Heart right ventricle (tissue), 16 donors: ENCODE measurements around the gene TCF21. TPM values are rescaled to one million over a fixed set of nuclear protein-coding genes. Genes with fewer than 3 reads are reported as not detected.
"Not testable (repeated sequence)": the region's sequence is repeated elsewhere in the genome, so short reads cannot be mapped to it uniquely, and the experiment has no call there.

Source experiments
- ATAC-seq, 8 donors: fragments of 200-7000 bp; cut with Tn5 transposase; one replicate each; pipeline ENCODE4 v1.9.1; 2020; ENCODE audit warnings: mild to moderate bottlenecking in 8 of 8, moderate library complexity in 8 of 8, moderate number of reproducible peaks in 1 of 8
- DNase-seq, 2 donors: peaks; one replicate each; pipeline ENCODE4 v3.0.0-alpha.2; 2020
- H3K27ac ChIP-seq, 10 donors: fragments of 200-600 bp; sonication (generic) in 2 of 10; one replicate each; pipeline versions ENCODE4 v1.5.0 to v1.8.0; 2020 to 2022; ENCODE audit warnings: mild to moderate bottlenecking in 3 of 10
- H3K27me3 ChIP-seq, 7 donors: fragments of 200-600 bp; one replicate each; pipeline ENCODE4 v1.8.0; 2021 to 2022; ENCODE audit warnings: mild to moderate bottlenecking in 2 of 7
- H3K36me3 ChIP-seq, 9 donors: fragments of 200-600 bp; sonication (generic) in 1 of 9; one replicate each; pipeline versions ENCODE4 v1.5.0 to v1.8.0; 2020 to 2022; ENCODE audit warnings: mild to moderate bottlenecking in 2 of 9
- H3K4me1 ChIP-seq, 9 donors: fragments of 200-600 bp; sonication (generic) in 1 of 9; one replicate each; pipeline versions ENCODE4 v1.5.0 to v1.8.0; 2020 to 2022; ENCODE audit warnings: mild to moderate bottlenecking in 4 of 9
- H3K4me3 ChIP-seq, 10 donors: fragments of 200-600 bp; sonication (generic) in 2 of 10; one replicate each; pipeline versions ENCODE4 v1.5.0 to v1.8.0; 2020 to 2022; ENCODE audit warnings: mild to moderate bottlenecking in 7 of 10, moderate library complexity in 2 of 10
- H3K9me3 ChIP-seq, 11 donors: fragments of 200-600 bp in 10 of 11; sonication (generic) in 2 of 11; one replicate each; pipeline versions ENCODE4 v1.5.0 to v1.8.0; 2013 to 2022; ENCODE audit warnings: mild to moderate bottlenecking in 2 of 11, control low read depth in 1 of 11, moderate library complexity in 1 of 11
- WGBS, 2 donors: extraction: QIAGEN DNeasy Blood & Tissue Kit; methylation state at CpG; one replicate each; pipeline ENCODE4 v1.1.7; 2013; ENCODE audit warnings: inconsistent platforms in 1 of 2; 5-methylcytosine and 5-hydroxymethylcytosine counted together
- intact Hi-C, 10 donors: fragments of 100-400 bp; cut with DNase I; formaldehyde crosslinking; loops; one replicate each; pipeline versions ENCODE4 v1.11.1 to v1.14.2; 2022
- polyA plus RNA-seq, 2 donors: library from polyadenylated mRNA; stranded (reverse); fragments of 200-250 nt; gene quantifications; one replicate each; pipeline ENCODE4 v1.2.3, GENCODE V29; 2013
- total RNA-seq, 10 donors: library from RNA; stranded (reverse); fragmentation: NEBNext Ultra II Directional in 3 of 10; extraction: Animal tissue kit (Norgen Biotek cat#: 25700) in 3 of 10; gene quantifications; one replicate each; pipeline versions ENCODE4 v1.2.1 to v1.2.4, GENCODE V29; 2021 to 2023
- TF ChIP-seq, protein P1 (sequence below), 9 donors: fragments of 200-600 bp; sonication (generic) in 2 of 9; IDR thresholded peaks; one replicate each; pipeline versions ENCODE4 v1.5.0 to v1.8.0; 2021 to 2022; ENCODE audit warnings: antibody characterized with exemption in 9 of 9, mild to moderate bottlenecking in 5 of 9, moderate library complexity in 1 of 9
- donor health status: Arrhythmogenic right ventricular cardiomyopathy.
- donor health status: ischemic (EF 13 %, LVEDD 7.1; RV severe dilation, severe dysfunction).
- donor health status: healthy with polysubstance abuse.
- donor health status: DM: no; HTN: yes; CAD: no.
- donor health status: DM: no; HTN: no; CAD: no.
- donor health status: ischemic (EF 25% LVEDD 6.9; RV normal size, moderate dysfunction).
- donor health status: ischemic (EF 25% LVEDD 5.7; RV mildly dilated, moderate dysfunction).
- donor health status: healthy.
- donor health status: DM: yes; HTN: yes; CAD: no.
- donor health status: Ischemic cardiomyopathy.
- donor health status: ischemic (EF 35%, LVEDD 5.7; RV mildly dilated, moderate dysfunction).
- donor health status: nonischemic (EF 11% LVEDD 7.7; RV severe dilation, severe dysfunction).
- donor health status: DM: yes; HTN: yes; CAD: no.
- donor health status: PGD.
- donor health status: ischemic (EF 29% LVEDD 5.4; RV normal size, mild dysfunction).
- donor health status: nonischemic (EF 23%, LVEDD 6.1; RV moderate dilation, normal function).

The TCF21 gene
- total and polyA plus RNA-seq, 12 donors, result 1.3 to 16.6 (median 3.1) TPM

DNA sequence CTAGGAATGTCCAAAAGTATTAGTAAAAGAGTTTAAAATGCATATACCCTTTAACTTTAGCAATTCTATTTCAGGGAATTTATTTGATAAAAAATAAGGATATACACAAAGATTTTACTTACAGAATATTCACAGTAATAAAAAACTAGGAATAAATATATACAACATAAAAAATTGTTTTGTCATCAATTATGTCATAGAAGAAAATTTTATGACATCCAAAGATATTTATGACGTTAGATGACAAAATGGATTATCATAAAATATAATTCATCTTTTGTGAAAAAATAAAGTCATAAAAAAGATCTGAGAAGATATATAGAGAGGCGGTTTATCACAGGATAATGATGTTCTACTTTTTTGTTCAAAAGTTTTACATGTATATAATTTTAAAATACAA, 32.0 kb upstream of the TCF21 start:
- Histone ChIP-seq H3K36me3 (no peaks in the 10 kb centered on the region), H3K9me3 (peaks cover 0 to 27% (median 4%) of the 10 kb centered on the region in 11 donors), H3K4me1 (peaks cover 0 to 4% (median 0%) of the 10 kb centered on the region in 9 donors), H3K4me3 (no peak overlapping the region), H3K27me3 (peaks cover 0 to 77% (median 49%) of the 10 kb centered on the region in 7 donors), H3K27ac (no peak overlapping the region)
- TF ChIP-seq, protein P1, sequence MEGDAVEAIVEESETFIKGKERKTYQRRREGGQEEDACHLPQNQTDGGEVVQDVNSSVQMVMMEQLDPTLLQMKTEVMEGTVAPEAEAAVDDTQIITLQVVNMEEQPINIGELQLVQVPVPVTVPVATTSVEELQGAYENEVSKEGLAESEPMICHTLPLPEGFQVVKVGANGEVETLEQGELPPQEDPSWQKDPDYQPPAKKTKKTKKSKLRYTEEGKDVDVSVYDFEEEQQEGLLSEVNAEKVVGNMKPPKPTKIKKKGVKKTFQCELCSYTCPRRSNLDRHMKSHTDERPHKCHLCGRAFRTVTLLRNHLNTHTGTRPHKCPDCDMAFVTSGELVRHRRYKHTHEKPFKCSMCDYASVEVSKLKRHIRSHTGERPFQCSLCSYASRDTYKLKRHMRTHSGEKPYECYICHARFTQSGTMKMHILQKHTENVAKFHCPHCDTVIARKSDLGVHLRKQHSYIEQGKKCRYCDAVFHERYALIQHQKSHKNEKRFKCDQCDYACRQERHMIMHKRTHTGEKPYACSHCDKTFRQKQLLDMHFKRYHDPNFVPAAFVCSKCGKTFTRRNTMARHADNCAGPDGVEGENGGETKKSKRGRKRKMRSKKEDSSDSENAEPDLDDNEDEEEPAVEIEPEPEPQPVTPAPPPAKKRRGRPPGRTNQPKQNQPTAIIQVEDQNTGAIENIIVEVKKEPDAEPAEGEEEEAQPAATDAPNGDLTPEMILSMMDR (IDR thresholded peaks at IDR 0.05), result no peak
- ATAC-seq, result no peak
- intact Hi-C loops, result no loop called here
- WGBS, 2 donors, result 76 to 77% methylated on average over 2 of the region's 2 CpGs
- no peak for DNase-seq

DNA sequence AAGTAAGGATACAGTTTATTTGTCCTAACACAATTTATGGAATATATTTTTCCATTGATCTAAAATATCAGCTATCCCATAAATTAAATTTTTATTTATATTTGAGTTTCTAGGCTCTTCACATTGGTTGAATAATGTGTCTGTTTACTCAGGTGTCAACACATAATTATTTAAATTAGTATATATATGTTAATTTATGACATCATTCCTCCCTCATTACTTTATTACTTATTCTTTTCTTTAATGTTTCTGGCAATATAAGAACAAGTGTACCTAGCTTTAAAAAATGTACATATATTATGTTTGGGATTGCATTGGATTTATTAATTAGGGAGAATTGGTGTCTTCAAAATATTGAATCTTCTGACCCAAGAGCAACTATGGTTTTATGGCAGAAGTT, 31.2 kb upstream of the TCF21 start:
- H3K27me3 ChIP-seq, result peaks cover 0 to 78% (median 48%) of the 10 kb centered on the region in 7 donors

GRCh38 chr6:133861337-133861736, 27.6 kb upstream of the TCF21 start:
- intact Hi-C loops, DNase-seq, H3K4me3 ChIP-seq, H3K4me1 ChIP-seq, H3K27ac ChIP-seq, H3K36me3 ChIP-seq, ATAC-seq: not testable (repeated sequence)
- H3K9me3 ChIP-seq, result peaks cover 0 to 54% (median 24%) of the 10 kb centered on the region in 11 donors
- 58 to 65% methylated on average over 2 of the region's 2 CpGs for WGBS, 2 donors
- H3K27me3 ChIP-seq, result peaks cover 0 to 49% (median 15%) of the 10 kb centered on the region in 7 donors

More for the DNA sequence above, 31.2 kb upstream of the TCF21 start:
- ATAC-seq, result no peak
- Histone ChIP-seq H3K27ac (no peak overlapping the region), H3K36me3 (no peaks in the 10 kb centered on the region), H3K9me3 (peaks cover 0 to 34% (median 11%) of the 10 kb centered on the region in 11 donors), H3K4me3 (no peak overlapping the region), H3K4me1 (peaks cover 0 to 4% (median 0%) of the 10 kb centered on the region in 9 donors)
- TF ChIP-seq, protein P1 (IDR thresholded peaks at IDR 0.05), result no peak
- intact Hi-C loops, result no loop called here
- no peak for DNase-seq

- no peak for DNase-seq
- Histone ChIP-seq H3K4me3 (no peak overlapping the region), H3K27ac (no peak overlapping the region), H3K4me1 (no peaks in the 10 kb centered on the region), H3K27me3 (peaks cover 0 to 31% (median 0%) of the 10 kb centered on the region in 7 donors), H3K36me3 (no peaks in the 10 kb centered on the region), H3K9me3 (peaks cover 0 to 54% (median 24%) of the 10 kb centered on the region in 11 donors)
- TF ChIP-seq, protein P1 (IDR thresholded peaks at IDR 0.05), result no peak
- ATAC-seq, result no peak
- WGBS, 2 donors, result 81 to 83% methylated on average over 1 of the region's 1 CpG
- intact Hi-C loops, result no loop called here
Measured at GRCh38 chr6:133863228-133863627, 25.7 kb upstream of the TCF21 start.

DNA sequence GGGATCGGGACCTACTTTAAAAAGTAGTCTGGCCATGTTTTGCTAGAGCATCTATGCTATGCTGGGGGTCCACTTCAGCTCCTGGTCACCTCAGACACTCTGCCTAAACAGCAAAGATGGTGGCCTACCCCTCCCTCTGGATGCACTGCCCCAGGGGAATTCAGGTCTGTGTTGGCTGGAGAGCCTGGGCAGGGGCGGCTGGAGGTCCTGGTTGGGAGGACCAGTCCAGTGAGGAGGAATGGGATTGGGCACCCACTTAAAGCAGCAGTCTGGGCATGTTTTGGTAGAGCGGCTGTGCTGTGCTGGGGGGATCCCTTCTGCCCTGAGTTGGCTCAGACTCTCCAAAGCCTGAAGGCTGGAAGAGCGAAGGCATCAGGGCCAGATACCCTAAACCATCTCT, 23.2 kb upstream of the TCF21 start:
- Histone ChIP-seq H3K36me3 (no peaks in the 10 kb centered on the region), H3K9me3 (peaks cover 0 to 43% (median 24%) of the 10 kb centered on the region in 11 donors), H3K4me1 (no peaks in the 10 kb centered on the region), H3K27ac (no peak overlapping the region), H3K27me3 (peaks cover 0 to 13% (median 0%) of the 10 kb centered on the region in 7 donors), H3K4me3 (no peak overlapping the region)
- 86 to 90% methylated on average over 4 of the region's 4 CpGs for WGBS, 2 donors
- TF ChIP-seq, protein P1 (IDR thresholded peaks at IDR 0.05), result no peak
- no peak for ATAC-seq
- intact Hi-C loops, result no loop called here
- no peak for DNase-seq
